H1 (cell line): ENCODE measurements around the gene TWSG1. TPM values are rescaled to one million over a fixed set of nuclear protein-coding genes. Genes with fewer than 3 reads are reported as not detected.

Experiments used
- CTCF ChIA-PET: fragments of 300-600 bp; sonication (Branson Sonifier 250); formaldehyde crosslinking; loops from one replicate; lab custom pipeline; 2021; ENCODE audit not compliant: partially characterized antibody; lab: Charles Lee
- POLR2A ChIA-PET: fragments of 300-600 bp; sonication (Branson Sonifier 250); formaldehyde crosslinking; loops from one replicate; lab custom pipeline; 2021; ENCODE audit warnings: inconsistent platforms; ENCODE audit not compliant: partially characterized antibody; lab: Charles Lee
- DNase-seq, 2 experiments: peaks; one replicate each; pipeline versions ENCODE4 v3.0.0 to v3.0.0-alpha.2; 2010 to 2022; ENCODE audit warnings: low spot score in 2 of 2, low read depth in 1 of 2, mixed read lengths in 1 of 2
- FAIRE-seq: peaks from 2 replicates; lab custom pipeline; 2011; peaks lifted over from hg19 to GRCh38; lab: Jason Lieb, UNC
- H2AFZ ChIP-seq: 2 replicates; pipeline ENCODE4 v1.8.1; 2012; ENCODE audit warnings: low read length, inconsistent platforms
- H2AK5ac ChIP-seq: 2 replicates; pipeline ENCODE4 v1.6.1; 2013; ENCODE audit warnings: low read depth, low read length
- H2BK120ac ChIP-seq: replicated peaks from 2 replicates; pipeline ENCODE3; 2013; ENCODE audit warnings: low read depth, low read length, inconsistent platforms
- H2BK12ac ChIP-seq: 2 replicates; pipeline ENCODE4 v1.6.1; 2013; ENCODE audit warnings: low read depth, low read length
- H2BK15ac ChIP-seq: 2 replicates; pipeline ENCODE4 v1.6.1; 2013; ENCODE audit warnings: low read length
- H2BK20ac ChIP-seq: 2 replicates; pipeline ENCODE4 v1.6.1; 2013; ENCODE audit warnings: low read length
- H2BK5ac ChIP-seq: 2 replicates; pipeline ENCODE4 v1.6.1; 2013; ENCODE audit warnings: low read depth, low read length
- H3K14ac ChIP-seq: 2 replicates; pipeline ENCODE4 v1.6.1; 2013; ENCODE audit warnings: inconsistent platforms; ENCODE audit not compliant: insufficient read length
- H3K18ac ChIP-seq: 2 replicates; pipeline ENCODE4 v1.6.1; 2013; ENCODE audit warnings: low read length; ENCODE audit errors: extremely low read depth
- H3K23ac ChIP-seq: 2 replicates; pipeline ENCODE4 v1.6.1; 2013; ENCODE audit warnings: inconsistent platforms; ENCODE audit not compliant: insufficient read length
- H3K23me2 ChIP-seq: 2 replicates; pipeline ENCODE4 v1.6.1; 2013; ENCODE audit warnings: low read depth, low read length
- H3K27ac ChIP-seq: 2 replicates; pipeline ENCODE4 v1.6.1; 2011; ENCODE audit warnings: low read depth, low read length, inconsistent platforms
- H3K27me3 ChIP-seq, 4 experiments: replicated peaks in 1 of 4; 1 replicate in 1 of 4; 2 replicates in 3 of 4; pipeline versions ENCODE4 v1.6.1 to v1.8.1; 2011 to 2013; ENCODE audit warnings: low read length in 3 of 4, mild to moderate bottlenecking in 3 of 4, inconsistent platforms in 2 of 4, mixed read lengths in 2 of 4, moderate library complexity in 1 of 4; ENCODE audit not compliant: control insufficient read depth in 3 of 4, insufficient read depth in 3 of 4; ENCODE audit errors: extremely low read depth in 1 of 4
- H3K36me3 ChIP-seq, 4 experiments: 2 replicates each; pipeline versions ENCODE4 v1.6.1 to v1.8.1; 2011 to 2013; ENCODE audit warnings: mild to moderate bottlenecking in 4 of 4, low read length in 3 of 4, moderate library complexity in 2 of 4, control low read depth in 1 of 4, inconsistent platforms in 1 of 4; ENCODE audit not compliant: insufficient read depth in 4 of 4, control insufficient read depth in 2 of 4
- H3K4ac ChIP-seq: replicated peaks from 2 replicates; pipeline ENCODE3; 2013; ENCODE audit warnings: low read length, low read depth, mixed read lengths, inconsistent platforms; ENCODE audit not compliant: insufficient read length
- H3K4me1 ChIP-seq, 4 experiments: replicated peaks in 1 of 4; 1 replicate in 1 of 4; 2 replicates in 3 of 4; pipeline versions ENCODE4 v1.6.1 to v1.8.1; 2011 to 2013; ENCODE audit warnings: low read length in 3 of 4, inconsistent platforms in 2 of 4, mixed read lengths in 1 of 4; ENCODE audit not compliant: insufficient read depth in 4 of 4, control insufficient read depth in 3 of 4
- H3K4me2 ChIP-seq, 2 experiments: 2 replicates each; pipeline versions ENCODE4 v1.6.1 to v1.8.1; 2011 to 2013; ENCODE audit warnings: low read depth in 2 of 2, low read length in 2 of 2, control low read depth in 1 of 2, inconsistent platforms in 1 of 2, mild to moderate bottlenecking in 1 of 2; ENCODE audit not compliant: insufficient read depth in 1 of 2
- H3K4me3 ChIP-seq, 4 experiments: fragments of 200-600, 300-600 bp in 1 of 4; sonication (generic), shearing (Covaris generic), sonication (Bioruptor Twin) in 1 of 4; 2 replicates each; pipeline versions ENCODE4 v1.5.1 to v1.8.1; 2011 to 2016; ENCODE audit warnings: low read length in 4 of 4, low read depth in 3 of 4, control low read depth in 2 of 4, inconsistent platforms in 2 of 4, mild to moderate bottlenecking in 2 of 4, mixed read lengths in 1 of 4, moderate library complexity in 1 of 4; ENCODE audit not compliant: insufficient read depth in 2 of 4; ENCODE audit errors: extremely low read depth in 1 of 4
- H3K56ac ChIP-seq: replicated peaks from 2 replicates; pipeline ENCODE3; 2013; ENCODE audit warnings: low read depth, mild to moderate bottlenecking, mixed read lengths, low read length, inconsistent platforms; ENCODE audit not compliant: insufficient read length
- H3K79me1 ChIP-seq: 2 replicates; pipeline ENCODE4 v1.6.1; 2013; ENCODE audit warnings: low read depth, low read length, control low read depth
- H3K79me2 ChIP-seq, 2 experiments: 2 replicates each; pipeline versions ENCODE4 v1.6.1 to v1.8.1; 2012 to 2013; ENCODE audit warnings: low read length in 2 of 2, mild to moderate bottlenecking in 2 of 2, inconsistent platforms in 1 of 2; ENCODE audit not compliant: insufficient read depth in 2 of 2, control insufficient read depth in 1 of 2
- H3K9ac ChIP-seq, 4 experiments: replicated peaks in 1 of 4; 1 replicate in 1 of 4; 2 replicates in 3 of 4; pipeline versions ENCODE4 v1.6.1 to v1.8.1; 2011 to 2013; ENCODE audit warnings: low read depth in 3 of 4, low read length in 3 of 4, control low read depth in 2 of 4, mild to moderate bottlenecking in 2 of 4, moderate library complexity in 2 of 4, inconsistent platforms in 1 of 4; ENCODE audit errors: extremely low read depth in 1 of 4
- H3K9me3 ChIP-seq, 2 experiments: 2 replicates each; pipeline versions ENCODE4 v1.6.1 to v1.8.1; 2012 to 2013; ENCODE audit warnings: mild to moderate bottlenecking in 2 of 2, moderate library complexity in 2 of 2, control low read depth in 1 of 2, inconsistent platforms in 1 of 2, low read depth in 1 of 2, low read length in 1 of 2, mixed read lengths in 1 of 2; ENCODE audit not compliant: insufficient read depth in 2 of 2
- H4K20me1 ChIP-seq, 2 experiments: replicated peaks in 1 of 2; 2 replicates each; pipeline versions ENCODE3 to v1.8.1; 2011 to 2013; ENCODE audit warnings: inconsistent platforms in 2 of 2, low read length in 2 of 2, mild to moderate bottlenecking in 1 of 2; ENCODE audit not compliant: insufficient read depth in 2 of 2, control insufficient read depth in 1 of 2
- H4K5ac ChIP-seq: 2 replicates; pipeline ENCODE4 v1.6.1; 2013; ENCODE audit warnings: low read length, low read depth, mixed read lengths, inconsistent platforms; ENCODE audit not compliant: insufficient read length
- H4K8ac ChIP-seq: 2 replicates; pipeline ENCODE4 v1.8.0; 2013; ENCODE audit warnings: mild to moderate bottlenecking, moderate library complexity, low read length, inconsistent platforms; ENCODE audit not compliant: insufficient read depth; ENCODE audit errors: extremely low read depth
- H4K91ac ChIP-seq: replicated peaks from 2 replicates; pipeline ENCODE3; 2013; ENCODE audit warnings: low read length, mixed read lengths, inconsistent platforms; ENCODE audit not compliant: insufficient read length
- BACH1 ChIP-seq: IDR thresholded peaks from 2 replicates; pipeline ENCODE4 v1.6.1; 2012; ENCODE audit warnings: low read length, improper control_type of control experiment
- BCL11A ChIP-seq, 2 experiments: IDR thresholded peaks; one replicate each; pipeline ENCODE4 v1.6.1; 2011; ENCODE audit warnings: low read depth in 2 of 2, low read length in 2 of 2, mild to moderate bottlenecking in 2 of 2
- BRCA1 ChIP-seq: IDR thresholded peaks from 2 replicates; pipeline ENCODE4 v1.6.1; 2012; ENCODE audit warnings: low read depth, low read length, improper control_type of control experiment
- CHD1 ChIP-seq: IDR thresholded peaks from 2 replicates; pipeline ENCODE4 v1.6.1; 2012; ENCODE audit warnings: low read depth, low read length, improper control_type of control experiment
- E2F6 ChIP-seq: IDR thresholded peaks from 2 replicates; pipeline ENCODE4 v1.6.1; 2012; ENCODE audit warnings: inconsistent platforms
- EZH2 ChIP-seq: fragments of 200-600 bp; sonication (generic); IDR thresholded peaks from 2 replicates; pipeline ENCODE4 v1.7.1; 2012; ENCODE audit warnings: low read depth, mild to moderate bottlenecking, moderate library complexity, low read length, inconsistent platforms; ENCODE audit not compliant: severe bottlenecking
- JUND ChIP-seq: IDR thresholded peaks from 2 replicates; pipeline ENCODE4 v1.6.1; 2011; ENCODE audit warnings: mild to moderate bottlenecking, improper control_type of control experiment, low read length
- SIRT6 ChIP-seq: IDR thresholded peaks from one replicate; pipeline ENCODE4 v1.7.1; 2012; ENCODE audit warnings: low read length, inconsistent platforms
- SUZ12 ChIP-seq: fragments of 200-600 bp; sonication (generic); IDR thresholded peaks from 2 replicates; pipeline ENCODE4 v1.6.1; 2012; ENCODE audit warnings: mild to moderate bottlenecking, inconsistent platforms, low read length, moderate library complexity, mixed read lengths
- TAF1 ChIP-seq: IDR thresholded peaks from 2 replicates; pipeline ENCODE4 v1.6.1; 2011; ENCODE audit warnings: mild to moderate bottlenecking, low read depth, low read length
- ZNF274 ChIP-seq: IDR thresholded peaks from 2 replicates; pipeline ENCODE4 v1.7.0; 2012; ENCODE audit warnings: low read length, borderline replicate concordance; ENCODE audit errors: extremely low read depth
- WGBS, 2 experiments: shearing (Covaris generic) in 1 of 2; methylation state at CpG; one replicate each; pipeline versions ENCODE4 v1.1.6 to v1.1.7; 2013 to 2015; ENCODE audit warnings: low lambda C conversion rate in 2 of 2, mixed read lengths in 2 of 2, inconsistent platforms in 1 of 2, low coverage in 1 of 2, missing lambda C conversion rate in 1 of 2; ENCODE audit not compliant: insufficient replicate concordance in 2 of 2, insufficient coverage in 1 of 2, insufficient read length in 1 of 2; ENCODE audit errors: extremely low coverage in 1 of 2, missing lambda C conversion rate in 1 of 2; 5-methylcytosine and 5-hydroxymethylcytosine counted together
- polyA plus RNA-seq, 7 experiments: library from polyadenylated mRNA; depleted of rRNA in 3 of 7; stranded (reverse) in 5 of 7; unstranded in 2 of 7; fragments of >200 nt in 5 of 7; fragments of 200-250 nt in 2 of 7; gene quantifications; 1 replicate in 5 of 7; 2 replicates in 1 of 7; 4 replicates in 1 of 7; pipeline versions ENCODE4 v1.2.1 to v1.2.3, GENCODE V29; 2011 to 2013; ENCODE audit warnings: missing spikeins in 2 of 7, mixed read lengths in 2 of 7
- total RNA-seq: library from RNA; stranded (reverse); fragmentation: NEBNext Ultra II Directional; extraction: Animal tissue kit (Norgen Biotek cat#: 25700); gene quantifications from 2 replicates; pipeline ENCODE4 v1.2.1, GENCODE V29; 2021

TWSG1 gene
- total and polyA plus RNA-seq, 2 of the 8 experiments (the other 6 are each of a cell fraction or from before 2014, with no cell fraction given) = 11.8 to 19.8 TPM

- Histone ChIP-seq H3K23me2 (no peaks in the 10 kb centered on the region), H2BK120ac (no peak overlapping the region), H3K79me2 (no peaks in the 10 kb centered on the region), H2AFZ (0 out of 2 replicates have a peak overlapping the region, but pooled peaks have one; percentile 12), H4K91ac (no peak overlapping the region), H2BK15ac (no peak overlapping the region), H3K36me3 (no peaks in the 10 kb centered on the region), H3K4me1 (peaks cover 0 to 11% (median 3%) of the 10 kb centered on the region in 4 experiments; a peak in 5 of 7 replicates), H2BK20ac (no peak overlapping the region), H4K5ac (no peak overlapping the region), H3K18ac (no peak overlapping the region), H3K23ac (no peak overlapping the region), H3K4me3 (no peak overlapping the region), H4K8ac (no peak overlapping the region), H3K9ac (no peak overlapping the region), H3K56ac (no peak overlapping the region), H3K4ac (no peak overlapping the region), H3K14ac (no peak overlapping the region), H3K79me1 (no peaks in the 10 kb centered on the region), H2BK12ac (no peak overlapping the region), H3K9me3 (no peaks in the 10 kb centered on the region), H3K4me2 (no peak overlapping the region), H4K20me1 (no peaks in the 10 kb centered on the region), H3K27ac (no peak overlapping the region), H2AK5ac (no peak overlapping the region), H3K27me3 (no peaks in the 10 kb centered on the region), H2BK5ac (no peak overlapping the region)
- TF ChIP-seq CHD1 (no peak), BRCA1 (no peak), JUND (no peak), EZH2 (no peak), E2F6 (no peak), SIRT6 (no peak), ZNF274 (no peak), BACH1 (no peak), BCL11A (IDR thresholded peaks at IDR 0.05; ENCODE audit: low read depth in 2 of 2, low read length in 2 of 2) (no peak), TAF1 (no peak), SUZ12 (no peak)
- CTCF ChIA-PET = interaction anchor here (1.0 kb wide), 1 partner anchor 77 kb away, joined by 3 read pairs; no protein-coding TSS in a partner anchor
- WGBS, 2 experiments = 93% methylated on average over 5 of the region's 5 CpGs; no CpG with 5 or more reads in 1 of the 2 experiments
- FAIRE-seq (no peak), DNase-seq (no peak)
- POLR2A ChIA-PET = no interaction called here
Measured at GRCh38 chr18:9437021-9437437, 102.5 kb downstream of the TWSG1 start.
